HepG2 (cell line): ENCODE results near the gene HSPA4L.

Source experiments
- ARNT2 ChIP-seq: sonication (generic); formaldehyde crosslinking; IDR thresholded peaks from 2 replicates; pipeline ENCODE4 v1.8.0; 2022; ENCODE audit warnings: mild to moderate bottlenecking, low read depth, missing genetic modification reagents, moderate library complexity
- CREB3 ChIP-seq: sonication (generic); formaldehyde crosslinking; IDR thresholded peaks from 2 replicates; pipeline ENCODE4 v1.5.0; 2020; ENCODE audit warnings: missing genetic modification reagents
- CTCF ChIP-seq: sonication (generic); formaldehyde crosslinking; IDR thresholded peaks from 2 replicates; pipeline ENCODE4 v1.5.0; 2020; ENCODE audit warnings: mild to moderate bottlenecking, missing genetic modification reagents, moderate library complexity
- HDAC2 ChIP-seq: sonication (generic); formaldehyde crosslinking; IDR thresholded peaks from 2 replicates; pipeline ENCODE4 v1.4.0; 2020; ENCODE audit warnings: missing genetic modification reagents
- MAZ ChIP-seq, 2 experiments: sonication (generic) in 1 of 2; formaldehyde crosslinking in 1 of 2; IDR thresholded peaks; 2 replicates each; pipeline versions ENCODE4 v1.5.0 to v1.6.1; 2012 to 2020; ENCODE audit warnings: low read depth in 2 of 2, mild to moderate bottlenecking in 2 of 2, borderline replicate concordance in 1 of 2, improper control_type of control experiment in 1 of 2, low read length in 1 of 2, missing genetic modification reagents in 1 of 2, moderate library complexity in 1 of 2
- MED8 ChIP-seq: sonication (generic); formaldehyde crosslinking; IDR thresholded peaks from 2 replicates; pipeline ENCODE4 v1.8.1; 2023; ENCODE audit warnings: mild to moderate bottlenecking, missing genetic modification reagents; ENCODE audit not compliant: insufficient replicate concordance
- PITX1 ChIP-seq: sonication (generic); formaldehyde crosslinking; IDR thresholded peaks from 2 replicates; pipeline ENCODE4 v1.5.1; 2020; ENCODE audit warnings: mild to moderate bottlenecking, missing genetic modification reagents
- RBFOX2 ChIP-seq: fragments of 200-400 bp; formaldehyde crosslinking; IDR thresholded peaks from 2 replicates; pipeline ENCODE4 v1.6.1; 2017; ENCODE audit warnings: low read depth, mild to moderate bottlenecking, low read length
- SATB2 ChIP-seq: sonication (generic); formaldehyde crosslinking; IDR thresholded peaks from 2 replicates; pipeline ENCODE4 v1.5.0; 2020; ENCODE audit warnings: missing genetic modification reagents
- ZNF24 ChIP-seq: fragments of 450-650 bp; IDR thresholded peaks from 2 replicates; pipeline ENCODE4 v1.6.1; 2017; ENCODE audit warnings: antibody characterized with exemption, mild to moderate bottlenecking
- ZNF605 ChIP-seq: sonication (generic); formaldehyde crosslinking; IDR thresholded peaks from 2 replicates; pipeline ENCODE4 v1.8.0; 2022; ENCODE audit warnings: mild to moderate bottlenecking, missing genetic modification reagents

GRCh38 chr4:127870688-127871087 lies 88.6 kb downstream of the HSPA4L start:
- TF ChIP-seq MAZ (IDR thresholded peaks at IDR 0.05; ENCODE audit: borderline replicate concordance, low read depth, low read length): no peak
- TF ChIP-seq MAZ (CRISPR knock-in tag; IDR thresholded peaks at IDR 0.05; ENCODE audit: low read depth): no peak
- TF ChIP-seq ARNT2 (CRISPR knock-in tag): no peak
- no peak for TF ChIP-seq MED8 (CRISPR knock-in tag)
- no peak for TF ChIP-seq CTCF (CRISPR knock-in tag)
- no peak for TF ChIP-seq RBFOX2
- TF ChIP-seq ZNF24: no peak
- TF ChIP-seq ZNF605 (CRISPR knock-in tag): no peak
- TF ChIP-seq PITX1: no peak
- TF ChIP-seq CREB3 (CRISPR knock-in tag): no peak
- no peak for TF ChIP-seq HDAC2 (CRISPR knock-in tag)
- TF ChIP-seq SATB2 (CRISPR knock-in tag): no peak
